ENCODE measurements around the gene UCP3.
A peak's percentile ranks its signal among the peaks of the same experiment; 100 is the strongest.

UCP3 gene

DNA sequence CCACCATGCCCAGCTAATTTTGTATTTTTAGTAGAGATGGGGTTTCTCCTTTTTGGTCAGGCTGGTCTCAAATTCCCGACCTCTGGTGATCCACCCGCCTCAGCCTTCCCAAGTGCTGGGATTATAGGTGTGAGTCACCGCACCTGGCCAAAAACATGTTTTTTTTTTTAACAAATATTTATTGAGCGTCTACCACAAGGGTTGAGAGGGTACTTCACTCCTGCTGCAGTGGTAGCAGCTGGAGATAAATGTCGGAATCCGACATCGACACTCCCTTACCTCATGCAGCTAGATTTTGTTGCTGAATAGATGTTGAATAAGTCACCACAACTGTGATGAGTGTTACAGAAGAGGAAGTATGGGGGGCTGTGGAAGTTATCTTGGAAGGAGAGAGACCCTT, 57.1 kb downstream of the UCP3 start:
- TF ChIP-seq POLR2A (IDR thresholded peaks at IDR 0.05; ENCODE audit: low read depth, low read length) = no peak
- DNase-seq (ENCODE audit: insufficient read length, low spot score) = no peak
- FAIRE-seq = no peak

DNA sequence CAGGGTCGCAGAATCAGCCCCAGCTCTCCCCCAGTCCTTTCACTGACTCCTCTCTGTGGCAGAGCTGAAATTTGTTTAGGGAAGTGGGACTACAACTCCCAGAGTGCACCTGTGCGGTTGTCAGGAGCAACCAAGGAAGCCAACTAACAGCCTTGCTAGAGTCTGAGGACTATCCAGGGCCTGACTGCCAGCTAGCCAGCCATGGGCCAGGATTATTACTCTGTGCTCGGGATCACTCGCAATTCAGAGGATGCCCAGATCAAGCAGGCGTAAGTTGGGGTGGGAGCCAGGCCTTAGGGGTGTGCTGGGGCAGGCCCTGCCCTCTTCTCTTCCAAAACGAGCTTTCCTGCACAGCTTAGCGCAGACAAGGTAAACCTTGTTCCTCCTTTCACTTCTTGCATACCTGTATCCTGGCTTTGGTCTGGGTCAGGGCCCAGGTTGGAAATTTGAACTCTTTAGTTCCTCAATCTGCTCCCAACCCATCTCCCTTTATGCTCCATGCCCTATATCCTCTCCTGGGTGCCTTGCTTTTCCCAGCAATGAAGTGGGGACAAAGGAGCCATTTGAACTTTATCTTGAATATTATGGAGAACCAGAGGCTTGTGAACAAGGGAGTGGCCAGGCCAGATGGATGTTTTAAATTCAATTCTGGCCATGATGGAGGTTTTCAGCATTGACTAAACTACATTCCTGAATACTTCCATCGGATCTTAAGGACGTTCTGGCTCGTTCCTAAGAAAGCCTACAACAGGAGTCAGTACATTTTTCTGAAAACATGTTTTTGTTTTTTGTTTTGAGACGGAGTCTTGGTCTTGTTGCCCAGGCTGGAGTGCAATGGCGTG, 57.8 kb downstream of the UCP3 start, which contains the start of gene DNAJB13:
Gene DNAJB13, plus strand, starts transcription at position 158 of the 842 bp plus-strand sequence. Its CDS starts 44 bp downstream, at position 202.
- peak; percentile 90 for DNase-seq (ENCODE audit: insufficient read length, low spot score)
- no peak for TF ChIP-seq POLR2A (IDR thresholded peaks at IDR 0.05; ENCODE audit: low read depth, low read length)
- no peak for FAIRE-seq

Data from H54 (cell line).